Bronchial epithelial cell (primary cell): ENCODE measurements around the gene CDH10. TPM values are rescaled to one million over a fixed set of nuclear protein-coding genes. Genes with fewer than 3 reads are reported as not detected.

Experiments
- DNase-seq: peaks from one replicate; pipeline ENCODE4 v3.0.0-alpha.2; 2010; ENCODE audit warnings: low read depth
- FAIRE-seq: peaks from 2 replicates; lab custom pipeline; 2011; peaks lifted over from hg19 to GRCh38; lab: Jason Lieb, UNC
- H3K27me3 ChIP-seq: 2 replicates; pipeline ENCODE4 v1.5.1; 2011; ENCODE audit warnings: low read length; ENCODE audit not compliant: control insufficient read depth, insufficient read depth
- H3K36me3 ChIP-seq: 2 replicates; pipeline ENCODE4 v1.5.1; 2011; ENCODE audit warnings: low read length; ENCODE audit not compliant: control insufficient read depth, insufficient read depth
- H3K4me3 ChIP-seq: 2 replicates; pipeline ENCODE4 v1.5.1; 2011; ENCODE audit warnings: mild to moderate bottlenecking, low read depth, low read length, control low read depth
- CTCF ChIP-seq: IDR thresholded peaks from 2 replicates; pipeline ENCODE4 v1.5.1; 2011; ENCODE audit warnings: mild to moderate bottlenecking, moderate library complexity, low read length, control low read depth, inconsistent platforms; ENCODE audit not compliant: insufficient read depth, severe bottlenecking
- total RNA-seq: library from RNA; depleted of rRNA; stranded (reverse); fragments of >200 nt; gene quantifications from 2 replicates; pipeline ENCODE4 v1.2.1, GENCODE V29; 2014

Gene CDH10
- total RNA-seq, 1 donor from 2014 or later = not detected

- DNase-seq = no peak
- no peaks in the 10 kb centered on the region for H3K27me3 ChIP-seq
- no peaks in the 10 kb centered on the region for H3K36me3 ChIP-seq
- no peak for TF ChIP-seq CTCF
- FAIRE-seq = no peak
- H3K4me3 ChIP-seq = no peak overlapping the region
Observed at GRCh38 chr5:24602188-24602587, 42.6 kb downstream of the CDH10 start.

GRCh38 chr5:24598956-24599355, 45.8 kb downstream of the CDH10 start:
- no peak for FAIRE-seq
- DNase-seq = no peak
- TF ChIP-seq CTCF = no peak
- H3K4me3 ChIP-seq = no peak overlapping the region
- H3K27me3 ChIP-seq = no peaks in the 10 kb centered on the region
- H3K36me3 ChIP-seq = no peaks in the 10 kb centered on the region

GRCh38 chr5:24595329-24595728, 49.4 kb downstream of the CDH10 start:
- no peak overlapping the region for H3K4me3 ChIP-seq
- DNase-seq (no peak), FAIRE-seq (no peak)
- TF ChIP-seq CTCF = no peak
- no peaks in the 10 kb centered on the region for H3K36me3 ChIP-seq
- H3K27me3 ChIP-seq = no peaks in the 10 kb centered on the region

DNA sequence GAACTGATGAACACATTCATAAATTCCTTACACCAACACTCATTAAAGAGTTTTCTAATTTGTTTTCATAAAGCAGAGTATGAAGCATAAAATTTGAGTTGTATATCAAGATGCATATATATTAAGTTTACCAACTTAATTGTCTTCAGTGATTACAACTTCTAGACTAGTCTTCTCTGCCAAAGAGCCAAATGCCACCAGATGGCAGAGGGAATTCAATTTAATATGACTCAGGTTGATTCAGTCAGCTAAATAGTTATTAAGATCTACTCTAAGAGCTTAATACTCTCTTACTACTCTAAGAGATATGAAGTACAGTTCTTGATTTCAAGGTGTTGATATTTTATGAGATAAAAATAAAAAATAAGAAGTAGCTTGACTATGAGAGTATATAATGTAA, 53.4 kb downstream of the CDH10 start:
- no peak for FAIRE-seq
- TF ChIP-seq CTCF = no peak
- no peaks in the 10 kb centered on the region for H3K27me3 ChIP-seq
- H3K36me3 ChIP-seq = no peaks in the 10 kb centered on the region
- no peak for DNase-seq
- no peak overlapping the region for H3K4me3 ChIP-seq

GRCh38 chr5:24589566-24589965, 55.2 kb downstream of the CDH10 start:
- TF ChIP-seq CTCF = no peak
- DNase-seq (no peak), FAIRE-seq (no peak)
- H3K4me3 ChIP-seq = no peak overlapping the region
- H3K36me3 ChIP-seq = no peaks in the 10 kb centered on the region
- H3K27me3 ChIP-seq = no peaks in the 10 kb centered on the region

- no peaks in the 10 kb centered on the region for H3K36me3 ChIP-seq
- DNase-seq (no peak), FAIRE-seq (no peak)
- H3K27me3 ChIP-seq = no peaks in the 10 kb centered on the region
- TF ChIP-seq CTCF = no peak
- no peak overlapping the region for H3K4me3 ChIP-seq
Observed at GRCh38 chr5:24585751-24586150, 59.0 kb downstream of the CDH10 start.
